CD4-positive, alpha-beta T cell treated with Interleukin-4 for 4 hours (primary cell): ENCODE measurements around the gene PF4V1.

ENCODE experiments used
- DNase-seq: peaks from one replicate; pipeline ENCODE4 v3.0.0-alpha.2; 2020

Gene PF4V1

DNA sequence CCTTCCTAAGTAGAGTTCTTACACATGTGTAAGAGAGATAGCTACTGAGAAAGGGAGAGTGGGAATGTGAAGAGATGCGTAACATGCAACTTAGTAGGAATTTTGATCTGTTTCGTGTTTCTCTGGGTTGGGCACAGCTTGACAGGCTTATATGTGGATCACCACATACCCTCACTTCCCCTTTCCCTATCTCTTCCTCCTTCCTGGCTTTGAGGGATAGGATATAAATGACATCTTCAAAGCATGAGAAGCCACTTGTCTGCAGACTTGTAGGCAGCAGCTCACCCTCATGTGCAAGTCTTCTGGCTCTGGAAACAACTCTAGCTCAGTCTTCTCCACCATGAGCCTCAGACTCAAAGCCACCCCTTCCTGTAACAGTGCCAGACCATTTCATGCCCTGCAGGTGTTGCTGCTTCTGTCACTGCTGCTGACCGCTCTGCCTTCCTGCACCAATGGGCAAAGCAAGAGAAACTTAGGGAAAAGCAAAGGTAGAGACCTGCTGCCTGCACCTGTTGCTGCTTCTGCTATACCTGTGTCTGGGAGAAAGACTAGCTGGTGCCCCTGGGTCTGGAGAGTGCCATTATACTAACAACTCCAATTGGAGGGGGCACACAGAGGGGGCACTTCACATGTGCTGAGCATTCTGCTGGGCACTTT, 5.4 kb upstream of the PF4V1 start:
- DNase-seq: no peak

DNA sequence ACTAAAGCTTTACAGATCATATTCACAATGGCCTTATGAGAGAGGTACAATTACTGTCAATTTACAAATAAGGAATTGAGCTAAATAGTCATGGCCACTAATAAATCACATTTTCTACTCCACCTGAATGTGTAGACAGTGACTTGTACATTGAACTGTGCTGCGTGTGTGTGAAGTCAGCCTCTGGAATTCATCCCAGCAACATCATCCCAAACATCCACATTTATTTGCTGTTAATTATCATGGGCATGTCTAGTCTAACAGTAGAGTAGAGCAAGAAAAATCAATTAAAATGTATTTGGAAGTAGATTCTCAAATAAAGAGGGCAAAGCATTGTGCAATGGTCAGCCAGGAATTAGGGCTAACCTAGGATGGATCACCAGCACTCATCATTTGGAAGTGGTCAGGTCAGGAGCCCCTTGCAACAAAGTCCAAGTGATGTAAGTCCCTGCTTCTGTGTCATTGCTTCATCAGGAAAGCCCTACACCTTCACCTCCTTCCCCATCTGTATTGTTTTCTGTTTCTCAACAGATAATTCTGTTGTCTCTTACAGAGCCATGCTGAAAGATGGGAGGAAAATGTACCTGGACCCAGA, 4.8 kb upstream of the PF4V1 start:
- DNase-seq: no peak

DNA sequence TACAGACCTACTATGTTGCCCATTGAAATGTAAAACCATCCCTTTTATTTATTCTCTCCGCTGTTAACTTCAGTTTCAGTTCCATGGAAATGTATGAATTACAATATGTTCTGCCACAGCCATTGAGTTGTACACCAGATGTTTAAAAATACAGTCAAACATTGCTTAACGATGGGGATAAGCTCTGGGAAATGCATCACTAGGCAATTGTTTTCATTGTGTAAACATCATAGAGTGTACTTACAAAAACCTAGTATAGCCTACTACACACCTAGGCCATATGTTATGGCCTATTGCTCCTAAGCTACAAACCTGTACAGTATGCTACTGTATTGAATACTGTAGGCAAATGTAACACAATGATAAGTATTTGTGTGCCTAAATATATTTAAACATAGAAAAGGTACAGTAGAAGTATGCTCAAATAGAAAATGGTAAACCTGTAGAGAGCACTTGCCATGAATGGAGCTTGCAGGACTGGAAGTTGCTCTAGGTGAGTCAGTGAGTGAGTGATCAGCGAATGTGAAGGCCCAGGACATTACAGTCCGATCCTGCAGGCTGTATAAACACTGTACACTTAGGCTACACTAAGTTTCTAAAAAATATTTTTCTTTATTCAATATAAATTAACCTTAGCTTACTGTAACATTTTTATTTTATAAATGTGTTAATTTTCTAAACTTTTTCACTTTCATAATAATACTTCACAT, 2.7 kb upstream of the PF4V1 start:
- DNase-seq: no peak

DNA sequence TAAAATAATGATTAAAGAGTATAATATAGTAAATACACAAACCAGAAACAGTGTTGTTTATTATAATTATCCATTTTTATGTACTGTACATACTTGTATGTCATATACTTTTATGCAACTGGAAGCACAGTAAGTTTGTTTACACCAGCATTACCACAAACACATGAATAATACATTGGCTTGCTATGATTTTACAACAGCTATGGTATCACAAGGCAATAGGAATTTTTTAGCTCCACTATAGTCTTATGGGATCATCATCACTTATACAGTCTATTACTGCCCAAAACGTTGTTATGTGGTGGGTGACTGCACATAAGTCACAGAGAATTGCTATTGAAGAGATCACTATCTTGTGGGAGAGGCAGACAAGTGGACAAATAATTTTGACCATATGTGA, 1.8 kb upstream of the PF4V1 start:
- no peak for DNase-seq

DNA sequence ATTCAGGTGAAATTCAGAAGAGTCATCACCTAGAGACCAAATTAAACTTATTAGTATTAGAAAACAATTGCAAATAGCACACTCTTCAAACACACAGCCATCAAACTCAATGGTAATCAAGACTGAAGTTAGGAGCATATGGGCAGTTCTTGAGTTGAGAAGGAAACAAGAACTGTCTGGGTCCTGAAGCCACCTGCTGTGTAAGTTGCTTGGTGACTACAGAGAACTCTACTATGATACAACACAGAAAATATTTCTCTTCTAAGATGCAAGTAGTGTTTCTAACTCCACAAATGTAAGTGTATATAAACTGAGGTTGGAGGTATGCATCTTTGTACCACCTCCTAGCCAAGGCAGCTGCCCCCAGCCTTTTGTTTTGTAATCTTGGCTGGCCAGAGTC, 325 bp upstream of the PF4V1 start:
- no peak for DNase-seq

DNA sequence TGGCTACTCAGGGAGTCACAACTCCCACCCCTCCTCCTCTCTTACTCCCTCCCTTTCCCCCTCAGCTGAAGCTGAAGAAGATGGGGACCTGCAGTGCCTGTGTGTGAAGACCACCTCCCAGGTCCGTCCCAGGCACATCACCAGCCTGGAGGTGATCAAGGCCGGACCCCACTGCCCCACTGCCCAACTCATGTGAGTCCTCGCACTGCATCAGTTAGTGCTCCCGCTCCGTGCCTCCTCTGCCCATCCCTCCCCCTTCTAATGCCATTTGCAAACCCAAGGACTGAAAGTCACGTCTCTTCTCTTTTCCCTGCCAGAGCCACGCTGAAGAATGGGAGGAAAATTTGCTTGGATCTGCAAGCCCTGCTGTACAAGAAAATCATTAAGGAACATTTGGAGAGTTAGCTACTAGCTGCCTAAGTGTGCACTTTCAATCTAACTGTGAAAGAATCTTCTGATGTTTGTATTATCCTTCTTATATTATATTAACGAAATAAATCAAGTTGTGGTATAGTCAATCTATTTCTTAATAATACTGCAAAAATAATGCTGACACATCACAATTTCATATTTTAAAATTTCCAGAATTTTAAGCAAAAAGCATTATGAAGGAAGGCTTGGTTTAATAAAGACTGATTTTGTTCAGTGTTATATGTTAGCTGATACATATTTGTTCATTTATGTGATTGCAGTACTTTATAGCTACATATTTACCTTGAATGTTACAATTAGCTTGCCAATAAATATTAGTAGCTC, 800 bp downstream of the PF4V1 start:
- no peak for DNase-seq

DNA sequence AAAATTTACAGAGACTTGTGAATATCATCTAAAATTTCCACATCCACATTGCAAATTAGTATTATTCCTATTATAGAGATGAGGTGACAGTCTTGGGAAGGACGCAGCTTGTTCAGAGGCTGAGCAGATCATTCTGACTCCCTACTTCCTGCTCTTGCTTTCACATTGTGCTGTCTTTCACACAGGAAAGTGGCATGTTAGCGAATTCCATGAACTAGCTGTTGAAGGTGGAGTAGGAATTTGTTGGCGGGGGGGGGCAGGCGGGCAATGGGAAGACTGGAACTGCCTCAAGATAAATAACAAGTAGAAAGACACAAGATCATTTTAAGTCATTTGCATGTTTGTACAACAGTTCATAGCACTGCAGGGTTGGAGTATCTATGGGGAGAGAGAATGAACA, 2.3 kb downstream of the PF4V1 start:
- no peak for DNase-seq

DNA sequence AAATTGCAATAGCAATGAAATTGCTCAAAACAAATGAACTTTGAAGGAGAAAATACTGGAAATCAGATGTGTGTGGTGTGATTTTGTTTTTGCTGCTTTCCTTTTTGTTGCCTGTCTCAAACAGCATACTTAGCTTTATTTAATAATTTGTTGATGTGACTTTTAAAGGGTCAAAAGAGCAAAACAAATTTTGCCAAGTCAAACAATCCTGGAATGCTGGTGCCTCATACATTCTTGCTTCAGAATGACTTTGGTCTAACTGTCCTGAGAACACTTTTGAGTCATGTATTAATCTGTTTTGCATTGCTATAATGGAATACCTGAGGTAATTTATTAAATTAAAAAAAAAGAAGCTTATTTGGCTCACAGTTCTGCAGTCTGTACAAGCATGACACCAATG, 3.4 kb downstream of the PF4V1 start:
- no peak for DNase-seq

DNA sequence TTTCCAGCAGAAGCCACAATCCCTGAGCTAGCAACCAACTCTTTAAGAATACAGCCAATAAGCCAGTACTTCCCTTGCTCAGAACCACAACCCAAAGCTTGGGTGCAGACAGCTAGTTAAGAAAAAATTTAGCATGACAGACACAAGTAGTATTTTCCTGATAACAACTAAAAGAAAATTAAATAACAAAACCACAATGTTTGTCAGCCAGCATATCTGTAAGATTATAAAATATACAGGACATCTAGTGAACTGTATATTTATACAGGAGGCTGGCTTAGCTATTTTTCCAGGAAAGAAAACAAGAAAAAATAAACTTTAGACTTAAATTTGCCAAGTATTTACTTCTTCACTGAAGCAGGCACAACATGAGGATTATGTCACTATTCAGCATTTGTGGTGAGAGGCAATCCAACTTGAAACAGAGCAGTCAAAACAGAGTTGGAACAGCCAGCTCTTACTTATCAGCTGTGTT, 6.6 kb downstream of the PF4V1 start:
- no peak for DNase-seq

DNA sequence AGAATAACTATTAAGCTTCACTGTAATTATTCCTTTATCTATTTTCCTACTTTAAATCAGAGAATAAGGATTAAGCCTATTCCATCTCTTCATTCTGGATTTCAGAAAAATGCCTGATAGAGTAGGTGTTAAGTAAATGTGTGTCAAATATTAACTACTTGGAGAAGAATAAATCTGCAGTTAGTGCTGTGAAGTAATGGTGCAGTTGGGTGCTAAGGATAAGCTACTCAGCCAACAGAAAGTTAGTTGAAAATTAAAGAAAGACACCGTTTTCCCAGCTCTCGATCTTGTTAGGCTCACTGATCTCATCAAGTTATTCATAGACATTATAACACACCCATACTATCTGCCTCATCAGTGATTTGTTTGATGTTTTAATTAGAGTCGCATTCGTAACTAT, 7.1 kb downstream of the PF4V1 start:
- DNase-seq: no peak

DNA sequence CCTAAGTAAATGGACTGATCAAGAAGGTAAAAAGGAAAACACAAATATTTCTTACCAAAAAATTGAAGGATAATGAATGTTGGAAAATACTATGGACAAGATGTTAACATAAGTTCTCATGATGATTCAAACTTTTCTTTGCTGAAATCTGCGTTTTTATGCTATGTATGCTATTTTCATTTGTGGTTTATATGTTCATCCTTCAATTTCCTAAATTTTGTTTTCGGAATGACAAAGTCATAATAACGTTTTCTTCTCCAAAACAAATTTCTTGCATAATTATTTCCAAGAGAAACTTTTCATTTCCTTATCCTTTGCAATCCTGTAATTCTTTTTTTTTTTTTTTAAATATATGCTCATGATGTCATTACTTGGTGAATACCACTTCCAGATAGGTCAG, 7.8 kb downstream of the PF4V1 start:
- no peak for DNase-seq

DNA sequence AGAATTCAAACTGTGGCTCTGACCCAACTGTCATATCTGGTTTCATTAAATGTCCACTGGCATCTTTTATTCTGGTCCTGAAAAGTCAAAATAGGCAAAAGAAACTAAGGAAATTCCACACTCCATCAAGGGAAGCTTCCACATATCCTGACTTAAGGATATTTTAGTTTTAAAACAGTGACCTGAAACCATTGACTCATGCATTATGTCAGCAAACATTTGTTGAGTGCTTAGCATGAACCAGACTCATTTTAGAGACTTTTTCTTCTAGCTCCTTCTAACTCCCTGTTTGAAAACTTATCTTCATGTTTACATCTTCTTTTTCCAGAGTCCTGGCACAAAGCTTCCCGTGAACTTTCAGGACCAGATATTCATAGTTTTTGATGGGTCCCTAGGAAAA, 9.2 kb downstream of the PF4V1 start:
- DNase-seq: no peak

DNA sequence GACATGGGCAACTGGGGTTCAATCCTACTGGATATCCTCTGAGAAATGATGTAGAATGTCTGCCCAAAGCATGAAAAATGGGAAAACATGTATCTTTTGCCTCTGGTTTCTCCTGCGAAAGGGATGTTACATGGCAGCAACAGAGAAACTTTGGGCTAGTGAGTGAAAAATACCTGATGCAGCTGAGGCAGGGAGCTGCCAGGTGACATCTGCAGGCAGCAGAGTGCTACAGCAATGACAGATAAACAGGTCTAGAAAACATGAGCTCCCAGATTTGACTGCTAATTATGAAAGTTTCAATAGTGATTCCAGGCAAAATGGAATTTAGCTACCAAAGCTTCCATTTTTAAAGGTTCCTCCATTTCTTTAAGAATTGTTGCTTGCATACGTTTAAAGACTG, 11.3 kb downstream of the PF4V1 start:
- no peak for DNase-seq

DNA sequence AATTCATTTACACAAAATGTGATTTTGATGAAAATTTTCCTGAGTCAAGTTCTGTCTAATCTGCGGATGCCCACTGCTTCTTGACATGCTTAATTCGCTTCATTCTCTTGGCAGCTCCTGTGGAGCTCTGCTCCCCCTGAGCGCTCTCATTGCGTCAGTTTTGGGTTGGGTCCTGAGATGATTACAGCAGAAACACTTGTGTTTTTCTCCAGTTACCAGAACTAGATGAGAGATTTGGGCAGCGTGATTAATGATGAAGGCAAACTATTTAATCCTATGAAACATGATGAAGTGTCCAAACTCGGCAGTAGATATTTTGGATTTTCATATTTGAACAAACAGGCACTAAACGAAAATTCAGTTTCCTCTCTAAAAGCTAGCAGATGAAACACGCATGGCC, 11.9 kb downstream of the PF4V1 start:
- DNase-seq: no peak

DNA sequence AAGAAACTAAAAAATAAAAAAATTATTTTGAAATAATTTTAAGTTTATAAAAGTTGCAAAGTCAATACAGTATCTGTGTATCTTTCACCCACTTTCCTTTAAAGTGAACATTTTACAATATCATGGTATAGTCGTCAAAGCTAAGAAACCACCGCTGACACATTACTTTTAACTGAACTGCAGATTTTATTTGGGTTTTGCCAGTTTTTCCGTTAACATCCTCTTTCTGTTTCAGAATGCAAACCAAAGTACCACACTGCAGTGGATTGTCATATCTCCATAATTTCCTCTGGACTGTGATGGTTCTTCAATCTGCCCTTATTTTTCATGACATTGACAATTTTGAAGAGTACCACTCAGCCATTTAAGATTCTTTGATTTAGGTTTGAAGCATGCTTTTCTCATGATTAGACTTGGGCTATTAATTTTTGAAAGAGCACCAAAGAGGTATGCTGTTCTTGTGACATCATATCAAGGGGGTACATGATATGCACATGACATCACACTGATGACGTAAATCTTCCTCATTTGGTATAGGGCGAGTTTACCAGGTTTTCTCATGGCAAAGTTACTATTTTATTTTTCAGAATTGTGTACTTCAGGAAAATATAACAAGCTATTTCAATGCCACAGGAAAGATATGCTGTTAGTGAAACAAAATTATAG, 12.5 kb downstream of the PF4V1 start:
- no peak for DNase-seq

DNA sequence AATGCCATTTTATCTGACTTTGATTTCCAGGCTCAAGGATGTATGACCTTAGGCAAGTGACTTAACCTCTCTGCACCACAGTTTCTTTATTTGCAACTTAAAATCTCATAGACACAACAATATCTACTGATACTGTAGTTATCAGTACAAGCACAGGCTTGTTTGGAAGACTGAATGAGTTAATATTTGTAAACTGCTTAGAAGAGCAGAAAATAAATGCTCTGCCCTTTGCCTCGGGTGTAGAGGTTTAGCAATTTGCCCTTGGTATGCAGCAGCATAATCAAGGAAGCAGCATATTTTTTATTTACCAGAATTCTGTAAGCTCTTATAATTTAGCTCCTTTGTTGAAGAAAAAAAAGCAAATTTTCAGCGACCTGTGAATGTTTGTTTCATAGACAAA, 13.2 kb downstream of the PF4V1 start:
- DNase-seq: no peak

DNA sequence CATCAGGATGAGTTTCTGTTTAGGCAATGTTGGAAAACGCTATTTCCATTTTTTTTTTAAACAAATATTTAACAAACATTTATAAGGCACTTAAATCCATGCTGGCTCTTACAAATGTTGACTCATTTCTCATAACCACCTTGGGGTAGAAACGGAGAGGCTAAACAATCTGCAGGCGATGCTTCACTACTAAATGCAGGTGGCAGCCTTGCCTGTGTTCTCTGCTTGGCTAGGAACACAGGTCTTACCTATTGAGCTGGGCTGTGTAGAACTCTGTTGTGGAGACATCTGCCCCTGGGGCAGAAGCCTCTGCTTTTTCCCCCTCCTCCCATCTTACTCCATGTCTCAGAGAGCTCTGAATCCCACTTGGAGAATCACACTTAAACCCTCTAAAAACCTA, 14.7 kb downstream of the PF4V1 start:
- no peak for DNase-seq

DNA sequence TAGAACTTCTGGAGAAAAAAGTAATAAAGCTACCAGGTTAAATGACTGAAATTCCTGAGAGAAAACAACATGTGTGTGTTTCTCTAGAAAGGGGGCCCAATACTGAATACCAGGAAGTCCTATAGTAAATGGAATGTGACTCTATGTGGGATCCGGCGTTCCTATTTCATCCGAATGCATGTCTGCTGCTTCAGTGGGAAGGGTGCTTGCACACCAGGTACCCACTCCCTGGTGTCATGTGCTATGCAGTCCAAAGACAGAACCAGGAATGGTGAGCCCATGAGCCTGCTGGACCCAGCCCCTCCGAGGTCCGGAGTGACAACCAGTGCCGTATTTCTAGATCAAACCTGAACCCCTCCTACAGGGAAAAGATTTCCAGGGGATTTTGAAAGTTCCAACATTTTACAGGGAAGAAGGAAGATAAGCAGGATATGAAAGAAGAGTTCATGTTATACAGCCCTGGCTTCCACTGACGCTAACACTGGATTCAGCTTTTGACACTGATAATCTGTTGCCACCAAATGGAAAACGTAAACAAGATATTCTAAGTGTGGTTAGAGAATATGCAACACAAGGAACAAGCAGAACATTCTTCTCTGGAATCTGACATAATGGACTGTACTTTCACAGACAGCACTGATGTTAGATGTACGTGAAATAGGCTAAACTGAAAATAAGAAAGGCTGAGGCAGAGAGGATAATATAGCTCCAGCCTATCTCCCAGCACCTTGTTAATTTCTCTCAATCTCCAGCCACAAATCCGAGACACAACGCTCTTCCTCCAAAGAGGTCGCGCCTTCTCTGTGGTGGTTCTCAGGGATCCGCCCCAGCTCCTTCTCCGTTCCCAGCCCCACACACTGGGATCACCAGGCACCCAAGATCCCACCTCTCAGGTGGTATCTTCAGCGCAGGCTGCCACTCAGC, 15.4 kb downstream of the PF4V1 start:
- DNase-seq: no peak

DNA sequence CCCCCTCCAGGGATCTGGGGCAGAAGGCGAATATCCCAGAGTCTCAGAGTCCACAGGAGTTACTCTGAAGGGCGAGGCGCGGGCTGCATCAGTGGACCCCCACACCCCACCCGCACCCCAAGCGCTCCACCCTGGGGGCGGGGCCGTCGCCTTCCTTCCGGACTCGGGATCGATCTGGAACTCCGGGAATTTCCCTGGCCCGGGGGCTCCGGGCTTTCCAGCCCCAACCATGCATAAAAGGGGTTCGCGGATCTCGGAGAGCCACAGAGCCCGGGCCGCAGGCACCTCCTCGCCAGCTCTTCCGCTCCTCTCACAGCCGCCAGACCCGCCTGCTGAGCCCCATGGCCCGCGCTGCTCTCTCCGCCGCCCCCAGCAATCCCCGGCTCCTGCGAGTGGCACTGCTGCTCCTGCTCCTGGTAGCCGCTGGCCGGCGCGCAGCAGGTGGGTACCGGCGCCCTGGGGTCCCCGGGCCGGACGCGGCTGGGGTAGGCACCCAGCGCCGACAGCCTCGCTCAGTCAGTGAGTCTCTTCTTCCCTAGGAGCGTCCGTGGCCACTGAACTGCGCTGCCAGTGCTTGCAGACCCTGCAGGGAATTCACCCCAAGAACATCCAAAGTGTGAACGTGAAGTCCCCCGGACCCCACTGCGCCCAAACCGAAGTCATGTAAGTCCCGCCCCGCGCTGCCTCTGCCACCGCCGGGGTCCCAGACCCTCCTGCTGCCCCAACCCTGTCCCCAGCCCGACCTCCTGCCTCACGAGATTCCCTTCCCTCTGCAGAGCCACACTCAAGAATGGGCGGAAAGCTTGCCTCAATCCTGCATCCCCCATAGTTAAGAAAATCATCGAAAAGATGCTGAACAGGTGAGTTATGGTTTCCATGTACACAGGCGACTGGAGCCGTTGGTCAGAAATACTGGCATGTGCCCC, 16.3 kb downstream of the PF4V1 start, which contains the start of gene CXCL1:
TSS of gene CXCL1 (plus strand) at position 264 of the 926 bp plus-strand sequence. CDS start at position 342, 78 bp downstream.
- DNase-seq: no peak

DNA sequence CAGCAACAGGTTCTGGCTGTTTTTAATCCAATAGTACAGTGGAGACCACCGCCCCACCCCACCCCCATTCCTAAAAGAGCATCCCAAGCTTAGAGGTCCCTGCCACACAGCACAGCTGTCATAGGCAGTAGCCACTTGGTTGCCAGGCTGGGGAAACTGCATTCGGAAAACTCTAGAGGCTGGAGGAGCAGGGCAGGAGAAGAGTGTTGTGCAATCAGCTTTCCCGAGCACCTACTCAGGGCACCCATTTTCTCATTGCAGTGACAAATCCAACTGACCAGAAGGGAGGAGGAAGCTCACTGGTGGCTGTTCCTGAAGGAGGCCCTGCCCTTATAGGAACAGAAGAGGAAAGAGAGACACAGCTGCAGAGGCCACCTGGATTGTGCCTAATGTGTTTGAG, 17.2 kb downstream of the PF4V1 start:
- no peak for DNase-seq

DNA sequence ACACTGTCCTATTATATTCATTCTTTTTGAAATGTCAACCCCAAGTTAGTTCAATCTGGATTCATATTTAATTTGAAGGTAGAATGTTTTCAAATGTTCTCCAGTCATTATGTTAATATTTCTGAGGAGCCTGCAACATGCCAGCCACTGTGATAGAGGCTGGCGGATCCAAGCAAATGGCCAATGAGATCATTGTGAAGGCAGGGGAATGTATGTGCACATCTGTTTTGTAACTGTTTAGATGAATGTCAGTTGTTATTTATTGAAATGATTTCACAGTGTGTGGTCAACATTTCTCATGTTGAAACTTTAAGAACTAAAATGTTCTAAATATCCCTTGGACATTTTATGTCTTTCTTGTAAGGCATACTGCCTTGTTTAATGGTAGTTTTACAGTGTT, 17.7 kb downstream of the PF4V1 start:
- DNase-seq: no peak
